CD4-positive, alpha-beta T cell (primary cell): ENCODE results near the gene MED22. TPM values are rescaled to one million over a fixed set of nuclear protein-coding genes. Genes with fewer than 3 reads are reported as not detected.

ENCODE experiments used
- ATAC-seq: fragments of 200-7000 bp; cut with Tn5 transposase; one replicate; pipeline ENCODE4 v1.10.0; 2022; ENCODE audit warnings: mild to moderate bottlenecking; ENCODE audit not compliant: poor library complexity
- CTCF ChIA-PET: fragments of 350-600 bp; sonication (Branson Sonifier 250); formaldehyde crosslinking; loops from one replicate; lab custom pipeline; 2021; ENCODE audit warnings: antibody characterized with exemption, inconsistent platforms; lab: Charles Lee
- POLR2A ChIA-PET: fragments of 350-600 bp; sonication (Branson Sonifier 250); formaldehyde crosslinking; loops from one replicate; lab custom pipeline; 2021; ENCODE audit warnings: antibody characterized with exemption, inconsistent platforms; lab: Charles Lee
- DNase-seq, 14 experiments: peaks; one replicate each; pipeline ENCODE4 v3.0.0-alpha.2; 2013 to 2020; ENCODE audit warnings: mixed read lengths in 2 of 14
- H3K27ac ChIP-seq, 2 donors: one replicate each; pipeline versions ENCODE4 v1.5.1 to v1.7.0; 2013; ENCODE audit warnings: low read length in 2 of 2, low read depth in 1 of 2, mild to moderate bottlenecking in 1 of 2
- H3K27me3 ChIP-seq, 2 experiments: 1 replicate in 1 of 2; 2 replicates in 1 of 2; pipeline versions ENCODE4 v1.6.1 to v1.7.0; 2013; ENCODE audit warnings: low read length in 2 of 2, control low read depth in 1 of 2, mild to moderate bottlenecking in 1 of 2, moderate library complexity in 1 of 2; ENCODE audit not compliant: insufficient read depth in 2 of 2, control insufficient read depth in 1 of 2
- H3K36me3 ChIP-seq: one replicate; pipeline ENCODE4 v1.6.1; 2013; ENCODE audit warnings: low read length, control low read depth; ENCODE audit not compliant: insufficient read depth
- H3K4me1 ChIP-seq: one replicate; pipeline ENCODE4 v1.6.1; 2013; ENCODE audit warnings: low read length, control low read depth; ENCODE audit not compliant: insufficient read depth
- H3K4me3 ChIP-seq: one replicate; pipeline ENCODE4 v1.5.1; 2013; ENCODE audit warnings: mild to moderate bottlenecking, low read length, moderate library complexity
- H3K9me3 ChIP-seq, 2 experiments: 1 replicate in 1 of 2; 2 replicates in 1 of 2; pipeline versions ENCODE4 v1.6.1 to v1.7.0; 2013; ENCODE audit warnings: low read length in 2 of 2, mild to moderate bottlenecking in 2 of 2, control low read depth in 1 of 2, moderate library complexity in 1 of 2; ENCODE audit not compliant: control insufficient read depth in 1 of 2, insufficient read depth in 1 of 2
- H3K27ac Mint-ChIP-seq: one replicate; pipeline ENCODE4 v1.8.0; 2020; ENCODE audit warnings: mixed read lengths
- H3K27me3 Mint-ChIP-seq: one replicate; pipeline ENCODE4 v1.8.0; 2021; ENCODE audit warnings: mixed read lengths
- H3K36me3 Mint-ChIP-seq: one replicate; pipeline ENCODE4 v1.8.0; 2021; ENCODE audit warnings: low read depth, mixed read lengths
- H3K4me1 Mint-ChIP-seq: one replicate; pipeline ENCODE4 v1.8.0; 2021; ENCODE audit warnings: low read depth, mixed read lengths
- H3K4me3 Mint-ChIP-seq: one replicate; pipeline ENCODE4 v1.8.0; 2020; ENCODE audit warnings: mild to moderate bottlenecking, mixed read lengths
- H3K9me3 Mint-ChIP-seq: one replicate; pipeline ENCODE4 v1.8.0; 2020; ENCODE audit warnings: mixed read lengths
- CTCF ChIP-seq: fragments of 200-600 bp; IDR thresholded peaks from one replicate; pipeline ENCODE4 v1.8.0; 2022; ENCODE audit warnings: antibody characterized with exemption, mild to moderate bottlenecking
- intact Hi-C, 2 experiments: fragments of 100-400 bp; cut with DNase I in 1 of 2; cut with micrococcal nuclease in 1 of 2; formaldehyde crosslinking; loops; one replicate each; pipeline versions ENCODE4 v1.15.1 to v1.9.0; 2023 to 2025; cut with DNase I, micrococcal nuclease
- total RNA-seq, 174 experiments: library from RNA in 2 of 174; stranded (reverse) in 2 of 174; gene quantifications; one replicate each; pipeline ENCODE4 v1.2.3 and lab custom pipeline; 2021 to 2026

Gene MED22
- total RNA-seq, 2 experiments from 2014 or later = 15.7 to 18.0 TPM

- H3K4me3 ChIP-seq = no peak overlapping the region
- CTCF ChIA-PET = no interaction called here
- no peak for ATAC-seq
Measured at GRCh38 chr9:133357656-133358055, 9.7 kb upstream of the MED22 start.

GRCh38 chr9:133356391-133357091 lies 8.6 kb upstream of the MED22 start, which contains the start of the genes SURF1 and SURF2:
SURF1 (minus strand) TSS chr9:133356487; CDS start chr9:133356453, 34 bp downstream.
SURF2 (plus strand) TSS chr9:133356550; CDS start chr9:133356593, 43 bp downstream.
- peak within 1 kb of the TSS; percentile 56 to 79 for H3K27ac ChIP-seq
- CTCF ChIA-PET = interaction anchor here (1.0 to 2.2 kb wide), 8 partner anchors 13 to 209 kb away, joined by 3 to 19 read pairs (median 4); partner anchors contain the start of gene STKLD1
- H3K27me3 ChIP-seq = no peaks in the 10 kb centered on the region
- POLR2A ChIA-PET = interaction anchor here (1.1 to 7.4 kb wide), 6 partner anchors 9 to 412 kb away, joined by 3 to 109 read pairs (median 9); partner anchors contain the start of genes GTF3C5, MED22, RPL7A and STKLD1
- Mint-ChIP-seq H3K9me3 (no peaks in the 10 kb centered on the region), H3K36me3 (peaks cover 56% of the 10 kb centered on the region), H3K27me3 (no peaks in the 10 kb centered on the region), H3K4me3 (peak within 1 kb of the TSS; percentile 92), H3K4me1 (peaks cover 27% of the 10 kb centered on the region), H3K27ac (peak within 1 kb of the TSS; percentile 88)
- peaks cover 61% of the 10 kb centered on the region for H3K36me3 ChIP-seq
- peak within 1 kb of the TSS; percentile 74 for H3K4me3 ChIP-seq
- H3K4me1 ChIP-seq = peaks cover 50% of the 10 kb centered on the region
- H3K9me3 ChIP-seq = no peaks in the 10 kb centered on the region
- no peak for TF ChIP-seq CTCF
- ATAC-seq = peak; percentile 95
- peak; percentile 81 to 94 (median 90) for DNase-seq
- intact Hi-C loops = loop anchor here (1.0 to 10.0 kb wide), 6 partner anchors 8 to 668 kb away; partner anchors contain the start of genes BRD3OS (in 1 of the 2), MED22 (in 1 of the 2), REXO4 (in 1 of the 2) and RPL7A (in 1 of the 2)

More at GRCh38 chr9:133357656-133358055, 9.7 kb upstream of the MED22 start:
- no peak for TF ChIP-seq CTCF
- Histone ChIP-seq H3K36me3 (peaks cover 61% of the 10 kb centered on the region), H3K27me3 (no peaks in the 10 kb centered on the region), H3K27ac (peak overlapping the region in 1 of 2 donors; percentile 79), H3K4me1 (peaks cover 46% of the 10 kb centered on the region), H3K9me3 (no peaks in the 10 kb centered on the region)
- H3K27me3 Mint-ChIP-seq = no peaks in the 10 kb centered on the region
- H3K36me3 Mint-ChIP-seq = peaks cover 56% of the 10 kb centered on the region
- DNase-seq = no peak
- peak overlapping the region; percentile 65 for H3K27ac Mint-ChIP-seq
- POLR2A ChIA-PET = interaction anchor here (2.4 to 7.4 kb wide), 3 partner anchors 10 to 328 kb away, joined by 12 to 109 read pairs (median 45); partner anchors contain the start of genes GTF3C5, MED22, RPL7A and STKLD1
- H3K4me1 Mint-ChIP-seq = peaks cover 23% of the 10 kb centered on the region
- no peaks in the 10 kb centered on the region for H3K9me3 Mint-ChIP-seq
- intact Hi-C loops = loop anchor here (2.0 to 10.0 kb wide), 3 partner anchors 13 to 667 kb away; partner anchors contain the start of genes BRD3OS (in 1 of the 2) and REXO4 (in 1 of the 2)
- H3K4me3 Mint-ChIP-seq = peak overlapping the region; percentile 84

- Mint-ChIP-seq H3K36me3 (peaks cover 56% of the 10 kb centered on the region), H3K27ac (peak overlapping the region; percentile 88), H3K27me3 (no peaks in the 10 kb centered on the region), H3K4me3 (peak overlapping the region; percentile 92), H3K4me1 (peaks cover 27% of the 10 kb centered on the region), H3K9me3 (no peaks in the 10 kb centered on the region)
- Histone ChIP-seq H3K36me3 (peaks cover 61% of the 10 kb centered on the region), H3K4me3 (peak overlapping the region; percentile 55), H3K4me1 (peaks cover 50% of the 10 kb centered on the region), H3K27me3 (no peaks in the 10 kb centered on the region), H3K27ac (peak overlapping the region; percentile 56 to 62), H3K9me3 (no peaks in the 10 kb centered on the region)
- peak; percentile 40 for ATAC-seq
- TF ChIP-seq CTCF = no peak
- intact Hi-C loops = loop anchor here (1.0 to 10.0 kb wide), 6 partner anchors 8 to 669 kb away; partner anchors contain the start of genes BRD3OS (in 1 of the 2), MED22 (in 1 of the 2), REXO4 (in 1 of the 2) and RPL7A (in 1 of the 2)
- peak in 1 of 14 experiments; percentile 24 for DNase-seq
- ChIA-PET POLR2A (interaction anchor here (1.0 to 7.4 kb wide), 7 partner anchors 8 to 411 kb away, joined by 3 to 109 read pairs (median 6); partner anchors contain the start of genes GTF3C5, MED22, RPL7A and STKLD1), CTCF (interaction anchor here (1.2 to 2.2 kb wide), 6 partner anchors 14 to 208 kb away, joined by 3 to 19 read pairs (median 4); partner anchors contain the start of gene STKLD1)
Measured at GRCh38 chr9:133355881-133356357, 8.0 kb upstream of the MED22 start.
